H9 (cell line): ENCODE measurements around the gene PODXL2. TPM values are rescaled to one million over a fixed set of nuclear protein-coding genes. Genes with fewer than 3 reads are reported as not detected.

ENCODE experiments used
- DNase-seq: peaks from one replicate; pipeline ENCODE4 v3.0.0-alpha.2; 2017
- H2AFZ ChIP-seq: one replicate; pipeline ENCODE4 v1.6.1; 2013; ENCODE audit warnings: mild to moderate bottlenecking, low read length, control low read depth, moderate library complexity
- H2AK5ac ChIP-seq: 2 replicates; pipeline ENCODE4 v1.6.1; 2013; ENCODE audit warnings: low read length, control low read depth, mixed read lengths; ENCODE audit not compliant: insufficient read length
- H2BK120ac ChIP-seq: one replicate; pipeline ENCODE4 v1.6.1; 2013; ENCODE audit warnings: low read depth, mild to moderate bottlenecking, low read length, control low read depth, inconsistent platforms; ENCODE audit not compliant: poor library complexity, severe bottlenecking
- H2BK12ac ChIP-seq: 2 replicates; pipeline ENCODE4 v1.6.1; 2013; ENCODE audit warnings: low read length, control low read depth, mixed read lengths, low read depth; ENCODE audit not compliant: insufficient read length
- H2BK15ac ChIP-seq: 2 replicates; pipeline ENCODE4 v1.6.1; 2013; ENCODE audit warnings: low read depth, low read length, control low read depth
- H2BK20ac ChIP-seq: one replicate; pipeline ENCODE4 v1.6.1; 2013; ENCODE audit warnings: low read depth, mild to moderate bottlenecking, low read length, control low read depth, inconsistent platforms; ENCODE audit not compliant: poor library complexity, severe bottlenecking
- H2BK5ac ChIP-seq: 2 replicates; pipeline ENCODE4 v1.6.1; 2013; ENCODE audit warnings: low read length, control low read depth, mixed read lengths; ENCODE audit not compliant: insufficient read length
- H3K14ac ChIP-seq: 2 replicates; pipeline ENCODE4 v1.6.1; 2013; ENCODE audit warnings: low read length, control low read depth; ENCODE audit not compliant: insufficient read depth
- H3K18ac ChIP-seq: 2 replicates; pipeline ENCODE4 v1.6.1; 2013; ENCODE audit warnings: low read depth, mild to moderate bottlenecking, mixed read lengths, low read length, control low read depth; ENCODE audit not compliant: insufficient read length
- H3K23ac ChIP-seq: 2 replicates; pipeline ENCODE4 v1.6.1; 2013; ENCODE audit warnings: low read length, control low read depth, mixed read lengths, low read depth; ENCODE audit not compliant: insufficient read length
- H3K23me2 ChIP-seq: 2 replicates; pipeline ENCODE4 v1.6.1; 2013; ENCODE audit warnings: low read depth, mild to moderate bottlenecking, mixed read lengths, low read length, control low read depth; ENCODE audit not compliant: insufficient read length, poor library complexity, severe bottlenecking
- H3K27ac ChIP-seq: 2 replicates; pipeline ENCODE4 v1.5.1; 2013; ENCODE audit warnings: low read length, control low read depth, mixed read lengths, low read depth; ENCODE audit not compliant: insufficient read length
- H3K27me3 ChIP-seq: 2 replicates; pipeline ENCODE4 v1.6.1; 2013; ENCODE audit warnings: low read length, control low read depth, inconsistent platforms; ENCODE audit not compliant: insufficient read depth
- H3K4ac ChIP-seq: 2 replicates; pipeline ENCODE4 v1.6.1; 2013; ENCODE audit warnings: low read depth, mild to moderate bottlenecking, control low read depth, inconsistent platforms, low read length, moderate library complexity
- H3K4me1 ChIP-seq: 2 replicates; pipeline ENCODE4 v1.6.1; 2013; ENCODE audit warnings: low read length, control low read depth, inconsistent platforms; ENCODE audit not compliant: insufficient read depth
- H3K4me2 ChIP-seq: 2 replicates; pipeline ENCODE4 v1.6.1; 2013; ENCODE audit warnings: low read length, control low read depth, mixed read lengths; ENCODE audit not compliant: insufficient read length, insufficient read depth
- H3K56ac ChIP-seq: 2 replicates; pipeline ENCODE4 v1.6.1; 2013; ENCODE audit warnings: low read depth, mild to moderate bottlenecking, mixed read lengths, low read length, control low read depth; ENCODE audit not compliant: insufficient read length
- H3K79me1 ChIP-seq: 2 replicates; pipeline ENCODE4 v1.6.1; 2013; ENCODE audit warnings: low read depth, mild to moderate bottlenecking, moderate library complexity, low read length, control low read depth, inconsistent platforms; ENCODE audit not compliant: insufficient read depth, poor library complexity, severe bottlenecking
- H3K79me2 ChIP-seq: 2 replicates; pipeline ENCODE4 v1.6.1; 2013; ENCODE audit warnings: low read length, control low read depth, inconsistent platforms; ENCODE audit not compliant: insufficient read depth
- H3K9ac ChIP-seq: 2 replicates; pipeline ENCODE4 v1.6.1; 2013; ENCODE audit warnings: low read length, control low read depth, mixed read lengths; ENCODE audit not compliant: insufficient read length; ENCODE audit errors: extremely low read depth
- H3K9me3 ChIP-seq: one replicate; pipeline ENCODE4 v1.6.1; 2013; ENCODE audit warnings: low read depth, low read length, inconsistent platforms; ENCODE audit not compliant: control insufficient read depth
- H3T11ph ChIP-seq: one replicate; pipeline ENCODE4 v1.6.1; 2013; ENCODE audit warnings: mild to moderate bottlenecking, low read length, control low read depth, inconsistent platforms
- H4K20me1 ChIP-seq: one replicate; pipeline ENCODE4 v1.6.1; 2013; ENCODE audit not compliant: control insufficient read depth, insufficient read length, insufficient read depth
- H4K5ac ChIP-seq: 2 replicates; pipeline ENCODE4 v1.6.1; 2013; ENCODE audit warnings: low read depth, mild to moderate bottlenecking, mixed read lengths, low read length, control low read depth; ENCODE audit not compliant: insufficient read length
- H4K8ac ChIP-seq: replicated peaks from 2 replicates; pipeline ENCODE4 v1.6.1; 2013; ENCODE audit warnings: low read length, control low read depth, mixed read lengths, low read depth; ENCODE audit not compliant: insufficient read length
- H4K91ac ChIP-seq: 2 replicates; pipeline ENCODE4 v1.6.1; 2013; ENCODE audit warnings: low read depth, mild to moderate bottlenecking, moderate library complexity, mixed read lengths, low read length, control low read depth; ENCODE audit not compliant: insufficient read length
- H3K27ac Mint-ChIP-seq, 3 experiments: 2 replicates in 2 of 3; 3 replicates in 1 of 3; pipeline ENCODE4 v1.8.0; 2020 to 2021; ENCODE audit warnings: mixed read lengths in 3 of 3, mild to moderate bottlenecking in 1 of 3, moderate library complexity in 1 of 3
- H3K27me3 Mint-ChIP-seq: 2 replicates; pipeline ENCODE4 v1.8.0; 2021; ENCODE audit warnings: low read depth, mild to moderate bottlenecking, moderate library complexity, mixed read lengths
- H3K36me3 Mint-ChIP-seq, 3 experiments: 2 replicates in 2 of 3; 3 replicates in 1 of 3; pipeline ENCODE4 v1.8.0; 2020 to 2021; ENCODE audit warnings: low read depth in 3 of 3, mixed read lengths in 3 of 3; ENCODE audit not compliant: insufficient read depth in 1 of 3
- H3K4me1 Mint-ChIP-seq, 2 experiments: 2 replicates each; pipeline ENCODE4 v1.8.0; 2020; ENCODE audit warnings: mixed read lengths in 2 of 2
- H3K4me3 Mint-ChIP-seq, 2 experiments: 2 replicates in 1 of 2; 3 replicates in 1 of 2; pipeline ENCODE4 v1.8.0; 2020 to 2021; ENCODE audit warnings: mild to moderate bottlenecking in 2 of 2, mixed read lengths in 2 of 2, moderate library complexity in 1 of 2
- H3K9me3 Mint-ChIP-seq, 2 experiments: 2 replicates in 1 of 2; 3 replicates in 1 of 2; pipeline ENCODE4 v1.8.0; 2020; ENCODE audit warnings: mild to moderate bottlenecking in 2 of 2, mixed read lengths in 2 of 2, moderate library complexity in 1 of 2
- WGBS: extraction: QIAGEN DNeasy Blood & Tissue Kit; methylation state at CpG from one replicate; pipeline ENCODE4 v1.1.7; 2013; ENCODE audit warnings: missing lambda C conversion rate, low lambda C conversion rate, mixed read lengths; ENCODE audit not compliant: insufficient read length; ENCODE audit errors: extremely low coverage; 5-methylcytosine and 5-hydroxymethylcytosine counted together
- total RNA-seq: library from RNA; stranded (reverse); gene quantifications from 2 replicates; pipeline ENCODE4 v1.2.1, GENCODE V29; 2021
- TF ChIP-seq, protein P1 (sequence below): fragments of 200-600 bp; sonication (generic); conservative IDR thresholded peaks from 3 replicates; pipeline ENCODE4 v1.8.0; 2021; ENCODE audit warnings: antibody characterized with exemption, mild to moderate bottlenecking

Gene PODXL2
- total RNA-seq, 1 experiment from 2014 or later = 24.6 TPM

- Mint-ChIP-seq H3K36me3 (peaks cover 3 to 6% (median 5%) of the 10 kb centered on the region in 3 experiments; a peak in 6 of 7 replicates), H3K27me3 (no peaks in the 10 kb centered on the region), H3K9me3 (no peaks in the 10 kb centered on the region), H3K27ac (no peak overlapping the region), H3K4me1 (no peaks in the 10 kb centered on the region), H3K4me3 (no peak overlapping the region)
- Histone ChIP-seq H2BK5ac (no peak overlapping the region), H3T11ph (no peak overlapping the region), H3K79me1 (no peaks in the 10 kb centered on the region), H3K27ac (no peak overlapping the region), H3K9ac (no peak overlapping the region), H3K4ac (no peak overlapping the region), H4K8ac (no peak overlapping the region), H3K14ac (no peak overlapping the region), H3K56ac (no peak overlapping the region), H3K23me2 (no peaks in the 10 kb centered on the region), H3K23ac (no peak overlapping the region), H4K5ac (no peak overlapping the region), H3K4me1 (no peaks in the 10 kb centered on the region), H3K4me2 (no peak overlapping the region), H4K91ac (no peak overlapping the region), H2AFZ (no peak overlapping the region), H3K18ac (no peak overlapping the region), H2AK5ac (no peak overlapping the region), H4K20me1 (no peaks in the 10 kb centered on the region), H2BK120ac (no peak overlapping the region), H3K9me3 (no peaks in the 10 kb centered on the region), H2BK20ac (no peak overlapping the region), H3K79me2 (no peaks in the 10 kb centered on the region), H2BK15ac (no peak overlapping the region), H3K27me3 (no peaks in the 10 kb centered on the region), H2BK12ac (no peak overlapping the region)
- TF ChIP-seq, protein P1, sequence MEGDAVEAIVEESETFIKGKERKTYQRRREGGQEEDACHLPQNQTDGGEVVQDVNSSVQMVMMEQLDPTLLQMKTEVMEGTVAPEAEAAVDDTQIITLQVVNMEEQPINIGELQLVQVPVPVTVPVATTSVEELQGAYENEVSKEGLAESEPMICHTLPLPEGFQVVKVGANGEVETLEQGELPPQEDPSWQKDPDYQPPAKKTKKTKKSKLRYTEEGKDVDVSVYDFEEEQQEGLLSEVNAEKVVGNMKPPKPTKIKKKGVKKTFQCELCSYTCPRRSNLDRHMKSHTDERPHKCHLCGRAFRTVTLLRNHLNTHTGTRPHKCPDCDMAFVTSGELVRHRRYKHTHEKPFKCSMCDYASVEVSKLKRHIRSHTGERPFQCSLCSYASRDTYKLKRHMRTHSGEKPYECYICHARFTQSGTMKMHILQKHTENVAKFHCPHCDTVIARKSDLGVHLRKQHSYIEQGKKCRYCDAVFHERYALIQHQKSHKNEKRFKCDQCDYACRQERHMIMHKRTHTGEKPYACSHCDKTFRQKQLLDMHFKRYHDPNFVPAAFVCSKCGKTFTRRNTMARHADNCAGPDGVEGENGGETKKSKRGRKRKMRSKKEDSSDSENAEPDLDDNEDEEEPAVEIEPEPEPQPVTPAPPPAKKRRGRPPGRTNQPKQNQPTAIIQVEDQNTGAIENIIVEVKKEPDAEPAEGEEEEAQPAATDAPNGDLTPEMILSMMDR = no peak
- WGBS = no CpG with 5 or more reads among the region's 1 CpG
- no peak for DNase-seq
Observed at GRCh38 chr3:127658234-127658633, 29.2 kb downstream of the PODXL2 start.
